Skeletal muscle cell (primary cell): ENCODE measurements around the gene PDCD6IP.

ENCODE experiments used
- DNase-seq: peaks from one replicate; pipeline ENCODE4 v3.0.0-alpha.2; 2010; ENCODE audit warnings: low read depth
- H3K4me3 ChIP-seq: 2 replicates; pipeline ENCODE4 v1.5.1; 2011; ENCODE audit warnings: low read depth, mild to moderate bottlenecking, control low read depth, low read length, moderate library complexity

The PDCD6IP gene

GRCh38 chr3:33883538-33883950, 85.1 kb downstream of the PDCD6IP start:
- H3K4me3 ChIP-seq = no peak overlapping the region
- no peak for DNase-seq

- DNase-seq = no peak
- no peak overlapping the region for H3K4me3 ChIP-seq
Measured at GRCh38 chr3:33883951-33884561, 85.6 kb downstream of the PDCD6IP start.

- no peak overlapping the region for H3K4me3 ChIP-seq
- DNase-seq = no peak
Measured at GRCh38 chr3:33884701-33885100, 86.3 kb downstream of the PDCD6IP start.

- H3K4me3 ChIP-seq = no peak overlapping the region
- DNase-seq = no peak
Measured at GRCh38 chr3:33885496-33885895, 87.1 kb downstream of the PDCD6IP start.

GRCh38 chr3:33886015-33886414, 87.6 kb downstream of the PDCD6IP start:
- no peak overlapping the region for H3K4me3 ChIP-seq
- no peak for DNase-seq

GRCh38 chr3:33887478-33887877, 89.0 kb downstream of the PDCD6IP start:
- no peak overlapping the region for H3K4me3 ChIP-seq
- no peak for DNase-seq

GRCh38 chr3:33889394-33890039, 91.1 kb downstream of the PDCD6IP start:
- DNase-seq = no peak
- no peak overlapping the region for H3K4me3 ChIP-seq

GRCh38 chr3:33892655-33893054, 94.2 kb downstream of the PDCD6IP start:
- DNase-seq = no peak
- no peak overlapping the region for H3K4me3 ChIP-seq

- no peak for DNase-seq
- no peak overlapping the region for H3K4me3 ChIP-seq
Measured at GRCh38 chr3:33895658-33896057, 97.2 kb downstream of the PDCD6IP start.

- no peak overlapping the region for H3K4me3 ChIP-seq
- no peak for DNase-seq
Measured at GRCh38 chr3:33897306-33897705, 98.9 kb downstream of the PDCD6IP start.

- no peak for DNase-seq
- no peak overlapping the region for H3K4me3 ChIP-seq
Measured at GRCh38 chr3:33898901-33899300, 100.5 kb downstream of the PDCD6IP start.

- no peak for DNase-seq
- no peak overlapping the region for H3K4me3 ChIP-seq
Measured at GRCh38 chr3:33900440-33900808, 102.0 kb downstream of the PDCD6IP start.

- no peak overlapping the region for H3K4me3 ChIP-seq
- DNase-seq = no peak
Measured at GRCh38 chr3:33900809-33901505, 102.5 kb downstream of the PDCD6IP start.

GRCh38 chr3:33901862-33902563, 103.6 kb downstream of the PDCD6IP start:
- no peak for DNase-seq
- H3K4me3 ChIP-seq = no peak overlapping the region

GRCh38 chr3:33904730-33905129, 106.3 kb downstream of the PDCD6IP start:
- no peak for DNase-seq
- no peak overlapping the region for H3K4me3 ChIP-seq

- no peak for DNase-seq
Measured at GRCh38 chr3:33908250-33908851, 109.9 kb downstream of the PDCD6IP start.

GRCh38 chr3:33909547-33909946, 111.1 kb downstream of the PDCD6IP start:
- H3K4me3 ChIP-seq = no peak overlapping the region
- DNase-seq = no peak

More at GRCh38 chr3:33908250-33908851, 109.9 kb downstream of the PDCD6IP start:
- no peak overlapping the region for H3K4me3 ChIP-seq

GRCh38 chr3:33910031-33910430, 111.6 kb downstream of the PDCD6IP start:
- DNase-seq = no peak
- H3K4me3 ChIP-seq = no peak overlapping the region

GRCh38 chr3:33911525-33912322, 113.3 kb downstream of the PDCD6IP start:
- DNase-seq = peak; percentile 19
- H3K4me3 ChIP-seq = no peak overlapping the region
